GM12874 (cell line): ENCODE data around the gene ATP6V0D1.

Source experiments
- CTCF ChIP-seq: IDR thresholded peaks from 2 replicates; pipeline ENCODE4 v1.5.1; 2011; ENCODE audit warnings: low read depth, mild to moderate bottlenecking, control low read depth, low read length, moderate library complexity; ENCODE audit not compliant: insufficient read depth

ATP6V0D1 gene

GRCh38 chr16:67388591-67388990, 92.4 kb downstream of the ATP6V0D1 start:
- no peak for TF ChIP-seq CTCF

GRCh38 chr16:67388191-67388590, 92.8 kb downstream of the ATP6V0D1 start:
- TF ChIP-seq CTCF = no peak
